ENCODE results near the gene SYCP2L.

GRCh38 chr6:10979603-10980002 is 92.8 kb downstream of the SYCP2L start:
- TF ChIP-seq ELK1 (IDR thresholded peaks at IDR 0.05; ENCODE audit: borderline replicate concordance, low read depth, low read length) (no peak), POLR2A (IDR thresholded peaks at IDR 0.05; ENCODE audit: low read depth, low read length) (no peak)

Measured in IMR-90 (cell line).